HG02623 (cell line): ENCODE results near the gene TMA7B.
"Not testable (repeated sequence)": the region's sequence is repeated elsewhere in the genome, so short reads cannot be mapped to it uniquely, and the experiment has no call there.

Experiments
- ATAC-seq: cut with Tn5 transposase; IDR thresholded peaks from one replicate; pipeline ENCODE4 v1.9.1; 2021; ENCODE audit warnings: moderate library complexity; ENCODE audit not compliant: unreplicated experiment

The TMA7B gene

DNA sequence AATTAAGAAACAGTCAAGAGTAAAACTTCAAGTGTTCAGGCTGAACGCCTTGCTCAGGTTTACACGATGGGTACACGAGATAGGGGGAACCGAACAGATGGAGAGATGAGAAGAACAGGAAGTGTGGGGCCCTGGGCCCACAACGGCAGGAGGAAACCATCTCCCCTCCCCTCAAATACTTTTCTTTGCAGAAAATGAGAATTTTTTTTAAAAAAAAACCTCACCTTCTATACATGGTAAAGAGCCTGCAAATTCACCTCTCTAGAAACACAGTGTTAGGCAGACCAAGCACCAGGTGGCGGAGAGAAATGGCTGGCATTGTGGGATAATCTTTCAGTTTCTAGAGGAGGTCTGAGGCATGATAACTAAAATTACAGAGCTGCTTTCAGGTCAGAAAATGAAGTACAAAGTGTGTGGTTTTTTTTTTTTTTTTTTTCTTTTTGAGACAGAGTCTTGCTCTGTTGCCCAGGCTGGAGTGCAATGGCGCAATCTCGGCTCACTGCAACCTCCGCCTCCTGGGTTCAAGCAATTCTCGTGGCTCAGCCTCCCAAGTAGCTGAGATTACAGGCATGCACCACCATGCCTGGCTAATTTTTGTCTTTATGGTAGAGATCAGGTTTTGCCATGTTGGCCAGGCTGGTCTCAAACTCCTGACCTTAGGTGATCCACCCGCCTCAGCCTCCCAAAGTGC lies 8.4 kb upstream of the TMA7B start:
- ATAC-seq: not testable (repeated sequence)

DNA sequence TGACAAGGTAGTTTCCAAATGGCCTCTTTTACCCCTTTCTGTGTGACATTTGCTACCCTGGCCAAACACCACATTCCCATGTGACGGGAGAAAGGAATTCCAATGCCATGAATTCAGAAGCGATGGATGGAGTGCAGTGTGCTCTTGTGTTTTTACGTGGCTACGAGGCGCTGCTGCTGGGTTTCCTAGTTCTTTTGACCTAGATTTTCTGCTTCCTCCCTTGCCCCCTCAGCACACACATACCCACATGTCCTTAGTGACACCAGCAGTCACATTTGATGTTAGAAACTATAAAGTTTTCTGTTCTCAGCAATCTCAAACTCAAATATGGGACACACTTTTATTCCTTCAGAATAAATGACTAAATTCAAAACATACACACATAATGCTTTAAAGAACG lies 7.8 kb upstream of the TMA7B start:
- no peak for ATAC-seq

DNA sequence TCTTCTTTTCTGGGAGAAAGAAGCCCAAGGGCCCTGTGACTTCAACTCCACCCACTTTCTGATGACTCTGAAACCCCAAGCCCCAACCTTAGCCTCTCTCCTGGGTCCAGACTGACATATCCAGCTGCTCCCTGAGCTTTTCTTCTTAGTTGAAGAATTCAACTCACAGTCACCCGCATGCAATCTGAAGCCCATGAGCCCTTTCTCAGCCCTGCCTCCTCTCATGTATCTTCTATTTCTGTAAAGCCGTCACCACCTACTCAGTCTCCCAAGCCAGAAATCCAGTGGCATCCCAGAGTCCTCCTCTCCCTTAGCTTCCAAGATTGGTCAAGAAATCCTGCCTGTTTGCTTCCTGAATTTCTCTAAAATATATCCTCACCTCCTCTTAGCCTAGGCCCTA lies 7.1 kb upstream of the TMA7B start:
- no peak for ATAC-seq

DNA sequence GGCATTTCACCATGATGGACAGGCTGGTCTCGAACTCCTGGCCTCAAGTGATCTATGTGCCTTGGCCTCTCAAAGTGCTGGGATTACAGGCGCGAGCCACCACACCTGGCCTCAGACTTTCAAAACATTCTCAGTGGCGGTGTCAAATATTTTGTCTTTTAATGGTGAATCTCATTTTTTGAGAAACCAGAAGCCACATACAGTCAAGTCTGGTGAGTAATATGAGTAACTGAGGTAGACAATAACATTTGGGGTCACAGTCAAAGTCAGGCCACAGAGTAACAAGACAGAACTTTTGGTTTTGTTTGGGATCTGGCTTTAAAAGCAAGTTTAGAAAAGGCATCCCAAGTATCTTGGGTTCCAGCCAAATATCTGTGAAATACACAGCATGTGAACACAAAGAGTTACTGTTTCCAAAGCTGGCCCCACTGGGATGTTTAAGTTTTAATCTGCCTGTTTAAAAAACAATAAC lies 5.6 kb upstream of the TMA7B start:
- ATAC-seq: no peak

DNA sequence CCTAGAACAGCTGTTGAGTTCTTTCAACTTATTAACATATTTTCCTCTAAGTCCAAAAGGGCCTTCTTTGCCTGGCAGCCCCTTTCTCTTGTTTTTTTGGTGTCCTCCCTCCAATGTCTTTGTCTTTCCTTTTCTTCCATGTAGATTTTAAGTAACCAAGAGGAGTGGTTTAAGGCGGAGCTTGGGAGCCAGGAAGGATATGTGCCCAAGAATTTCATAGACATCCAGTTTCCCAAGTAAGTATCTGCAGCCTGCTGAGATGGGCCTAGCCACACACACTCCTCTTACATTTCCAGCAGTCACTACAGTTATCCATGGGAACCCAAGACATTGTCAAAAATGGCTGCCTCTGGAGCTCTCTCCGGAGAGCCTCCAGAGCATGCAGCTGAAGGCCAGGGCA lies 4.5 kb upstream of the TMA7B start:
- no peak for ATAC-seq

DNA sequence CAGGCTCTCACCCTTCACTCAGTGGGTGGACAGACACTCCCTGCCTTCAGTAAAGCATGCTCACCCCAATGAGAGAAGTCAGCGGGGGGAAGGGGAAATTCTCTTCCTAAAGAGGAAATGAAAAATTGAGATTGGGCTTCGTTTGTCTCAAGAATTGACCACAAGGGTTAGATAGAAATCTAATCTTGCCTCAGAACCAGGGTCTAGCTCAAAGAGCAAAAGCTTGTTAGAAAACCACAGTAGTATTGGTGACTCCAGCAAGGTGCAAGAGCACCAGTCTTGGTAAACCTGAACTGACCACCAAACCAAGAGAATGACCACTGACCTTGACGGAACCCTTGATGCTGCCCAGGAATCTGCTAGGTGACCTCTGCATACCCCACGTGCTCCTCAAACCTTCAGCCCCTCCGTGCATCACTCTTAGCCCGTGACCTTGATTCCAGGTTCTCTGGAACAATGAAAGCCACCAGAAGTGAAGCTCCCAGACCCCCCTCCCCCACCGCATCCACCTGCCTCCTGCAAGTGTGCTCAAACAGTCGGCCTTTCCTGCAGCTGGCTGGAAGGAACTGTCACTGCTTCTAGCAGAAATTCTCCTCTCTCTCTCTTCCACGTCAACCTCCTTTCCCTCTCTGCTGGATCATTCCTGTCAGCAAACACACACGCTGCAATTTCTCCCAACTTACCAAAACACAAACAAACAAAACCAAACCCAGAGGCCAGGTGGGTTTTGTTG lies 3.1 kb upstream of the TMA7B start:
- ATAC-seq: no peak

DNA sequence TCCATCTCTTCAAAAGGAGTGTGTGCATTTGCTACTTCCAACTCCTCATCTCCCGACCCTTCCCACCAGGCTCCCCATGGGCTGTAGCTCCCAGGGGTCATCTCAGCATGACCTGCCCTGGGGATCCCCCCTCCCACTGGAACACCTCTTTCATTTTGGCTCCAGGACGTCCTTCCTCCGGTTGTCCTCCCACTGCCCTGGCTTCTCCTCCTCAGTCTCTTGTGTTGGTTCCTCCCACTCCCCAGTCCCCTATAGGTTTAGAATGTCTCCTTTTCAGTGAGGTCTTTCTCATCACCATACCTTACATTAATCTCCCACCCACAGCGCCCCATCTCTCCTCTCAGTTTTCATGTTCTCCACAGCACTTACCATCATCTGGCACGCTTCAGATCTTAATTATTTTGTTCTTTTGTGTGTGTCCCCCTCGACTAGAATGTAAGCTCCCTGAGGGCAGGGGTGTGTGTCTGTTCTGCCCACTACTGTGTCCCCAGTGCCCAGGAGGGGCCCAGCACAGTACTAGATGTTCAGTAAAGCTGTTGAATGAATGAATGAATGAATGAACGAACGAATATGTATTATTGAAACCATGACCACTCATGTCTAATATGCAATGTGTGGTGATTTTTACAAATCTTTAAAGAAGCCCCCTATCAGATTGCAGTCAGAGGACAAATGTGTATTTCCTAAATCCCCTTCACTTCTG lies 2.0 kb upstream of the TMA7B start:
- ATAC-seq: no peak

DNA sequence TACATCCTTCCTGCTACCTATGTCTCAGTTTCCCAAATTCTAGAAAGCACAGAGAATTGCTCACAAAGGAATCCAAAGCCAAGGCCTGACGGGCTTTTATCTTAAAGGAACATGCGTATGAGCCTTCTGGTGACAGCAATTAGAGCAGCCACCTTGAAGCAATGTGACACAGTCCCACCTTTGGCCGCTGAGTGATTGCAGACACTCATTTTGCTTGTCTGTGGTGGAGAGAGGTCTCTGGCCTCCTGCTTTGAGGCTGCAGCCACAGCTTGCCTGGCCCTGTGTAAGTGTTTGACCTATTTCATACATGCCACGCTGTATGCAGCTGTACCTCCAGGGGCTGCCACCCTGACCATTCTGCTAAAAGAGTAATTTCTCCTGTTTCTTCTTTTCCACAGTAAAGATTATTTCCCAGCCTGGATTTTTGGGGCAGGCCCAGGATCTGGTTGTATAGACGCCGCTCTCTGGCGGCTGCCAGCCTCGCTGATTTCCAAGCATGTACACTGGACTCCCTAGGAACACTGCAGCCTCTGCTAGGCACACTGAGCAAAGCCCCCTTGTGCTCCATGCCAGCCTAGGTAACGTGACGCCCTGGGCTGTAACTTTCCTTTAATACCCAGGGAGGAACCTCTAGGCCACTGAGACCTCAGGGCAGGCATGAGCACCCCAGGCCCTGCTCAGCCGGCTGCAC lies 1.1 kb upstream of the TMA7B start:
- ATAC-seq: no peak

DNA sequence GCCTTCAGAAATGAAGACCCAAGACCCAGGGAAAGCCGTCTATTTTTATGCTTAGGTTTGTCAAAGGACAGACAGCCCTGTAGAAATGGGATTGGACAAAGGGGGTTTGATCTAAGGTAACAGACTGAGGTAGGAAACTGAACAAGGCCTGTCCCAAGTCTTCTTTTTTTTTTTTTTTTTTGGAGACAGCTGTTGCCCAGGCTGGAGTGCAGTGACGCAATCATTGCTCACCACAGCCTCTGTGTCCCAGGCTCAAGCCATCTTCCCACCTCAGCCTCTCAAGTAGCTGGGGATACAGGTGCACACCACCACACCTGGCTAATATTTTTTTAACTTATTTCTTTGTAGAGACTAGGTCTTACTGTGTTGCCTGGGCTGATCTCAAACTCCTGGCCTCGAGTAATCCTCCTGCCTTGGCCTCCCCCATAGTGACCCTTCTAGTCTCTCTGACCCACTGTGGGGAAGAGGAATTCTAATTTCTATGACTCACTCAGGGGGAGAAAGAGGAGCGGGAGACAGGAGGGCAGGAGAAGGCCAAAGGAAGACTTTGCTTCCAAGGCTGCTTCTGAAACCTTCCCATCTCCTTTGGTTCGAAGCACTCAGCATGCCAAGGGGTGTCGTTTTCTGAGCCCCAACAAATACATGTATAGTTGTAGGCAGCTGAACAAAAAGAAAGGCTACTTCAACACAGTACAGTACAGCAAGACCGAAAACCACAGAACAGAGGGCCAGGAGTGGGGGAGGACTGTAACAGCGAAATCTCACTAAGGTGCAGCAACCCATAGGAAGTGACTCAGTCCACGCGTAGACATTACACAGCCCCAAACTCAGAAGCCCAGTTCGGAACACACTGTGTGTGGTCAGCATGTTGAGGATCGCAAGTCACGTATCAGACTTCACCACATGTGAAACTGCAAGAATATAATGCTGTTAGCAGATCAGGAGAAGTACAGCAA lies 872 bp downstream of the TMA7B start:
- peak; percentile 71 for ATAC-seq

DNA sequence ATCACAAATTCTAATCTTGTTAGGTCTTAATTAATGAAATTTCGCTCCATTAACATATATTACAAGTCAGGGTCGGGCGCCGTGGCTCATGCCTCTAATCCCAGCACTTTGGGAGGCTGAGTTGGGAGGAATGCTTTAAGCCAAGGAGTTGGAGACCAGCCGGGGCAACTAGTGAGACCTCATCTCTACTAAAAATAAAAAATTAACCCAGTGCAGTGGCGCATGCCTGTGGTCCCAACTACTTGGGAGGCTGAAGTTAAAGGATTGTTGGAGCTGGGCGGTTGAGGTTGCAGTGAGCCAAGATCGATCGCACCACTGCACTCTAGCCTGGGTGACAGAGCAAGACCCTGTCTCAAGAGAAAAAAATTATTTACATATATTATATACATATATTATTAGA lies 1.9 kb downstream of the TMA7B start:
- no peak for ATAC-seq

DNA sequence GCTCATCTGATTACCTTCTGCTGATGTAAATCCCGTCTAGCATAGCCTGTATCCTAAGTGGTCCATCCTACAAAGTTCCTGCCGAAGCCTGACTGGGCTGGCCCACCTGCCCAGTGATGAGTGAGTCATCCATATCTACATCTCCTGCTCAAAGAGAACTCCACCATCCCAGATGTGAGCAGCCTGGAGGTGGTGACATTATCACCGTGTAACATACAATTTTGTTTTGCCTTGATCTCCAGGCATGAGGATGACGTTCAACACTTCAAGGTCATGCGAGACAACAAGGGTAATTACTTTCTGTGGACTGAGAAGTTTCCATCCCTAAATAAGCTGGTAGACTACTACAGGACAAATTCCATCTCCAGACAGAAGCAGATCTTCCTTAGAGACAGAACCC lies 5.6 kb downstream of the TMA7B start:
- ATAC-seq: no peak

DNA sequence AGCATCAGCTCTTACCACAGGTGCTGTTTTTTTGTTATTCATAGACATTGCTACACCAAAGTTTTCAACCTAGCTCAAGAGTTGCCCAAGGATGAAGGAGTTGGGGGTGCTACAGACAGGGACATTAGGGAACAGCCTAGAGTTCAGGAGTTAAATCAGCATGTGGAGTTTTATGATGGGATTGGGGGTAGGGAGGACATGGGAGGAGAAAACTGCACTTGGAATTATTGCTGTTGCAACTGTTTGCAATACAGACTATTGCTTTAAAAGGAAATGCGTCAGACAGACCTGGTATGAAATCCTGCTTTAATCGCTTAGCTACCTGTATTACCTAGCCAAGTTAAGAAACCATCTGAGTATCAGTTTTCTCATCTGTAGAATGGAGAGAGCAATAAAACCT lies 6.3 kb downstream of the TMA7B start:
- no peak for ATAC-seq

DNA sequence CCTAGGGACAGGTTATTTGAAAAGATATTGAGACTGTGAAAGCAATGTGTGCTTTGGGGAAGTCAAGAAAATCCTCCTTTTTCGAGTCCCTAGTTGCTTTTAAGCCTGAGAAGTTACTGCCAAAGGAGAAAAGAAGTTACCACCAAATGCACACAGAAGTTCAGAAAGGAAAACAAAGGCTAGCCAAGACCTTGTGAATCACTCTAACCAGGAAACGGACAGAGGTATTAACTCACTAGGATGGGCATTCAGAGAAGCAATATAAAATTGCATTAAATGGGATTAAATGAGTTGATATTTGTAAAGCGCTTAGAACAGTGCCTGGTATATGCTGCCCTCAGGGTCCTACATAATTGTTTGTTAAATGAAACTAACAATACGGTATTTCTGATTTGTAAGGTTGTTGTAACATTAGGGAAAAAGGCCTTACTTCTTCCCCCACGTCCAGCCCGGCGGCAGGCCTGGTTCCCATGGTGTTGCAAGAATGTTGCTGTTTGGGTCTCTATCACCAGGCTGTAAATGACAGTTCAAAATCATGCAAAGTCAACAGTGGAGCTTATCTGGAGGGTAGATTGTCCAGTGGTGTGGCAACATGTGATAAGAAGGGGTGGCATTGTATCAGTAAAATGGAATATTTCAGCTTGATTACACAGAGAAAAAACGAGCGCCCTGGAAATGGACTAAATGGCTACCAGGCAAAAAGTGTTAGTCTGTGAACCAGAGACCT lies 7.1 kb downstream of the TMA7B start:
- no peak for ATAC-seq

DNA sequence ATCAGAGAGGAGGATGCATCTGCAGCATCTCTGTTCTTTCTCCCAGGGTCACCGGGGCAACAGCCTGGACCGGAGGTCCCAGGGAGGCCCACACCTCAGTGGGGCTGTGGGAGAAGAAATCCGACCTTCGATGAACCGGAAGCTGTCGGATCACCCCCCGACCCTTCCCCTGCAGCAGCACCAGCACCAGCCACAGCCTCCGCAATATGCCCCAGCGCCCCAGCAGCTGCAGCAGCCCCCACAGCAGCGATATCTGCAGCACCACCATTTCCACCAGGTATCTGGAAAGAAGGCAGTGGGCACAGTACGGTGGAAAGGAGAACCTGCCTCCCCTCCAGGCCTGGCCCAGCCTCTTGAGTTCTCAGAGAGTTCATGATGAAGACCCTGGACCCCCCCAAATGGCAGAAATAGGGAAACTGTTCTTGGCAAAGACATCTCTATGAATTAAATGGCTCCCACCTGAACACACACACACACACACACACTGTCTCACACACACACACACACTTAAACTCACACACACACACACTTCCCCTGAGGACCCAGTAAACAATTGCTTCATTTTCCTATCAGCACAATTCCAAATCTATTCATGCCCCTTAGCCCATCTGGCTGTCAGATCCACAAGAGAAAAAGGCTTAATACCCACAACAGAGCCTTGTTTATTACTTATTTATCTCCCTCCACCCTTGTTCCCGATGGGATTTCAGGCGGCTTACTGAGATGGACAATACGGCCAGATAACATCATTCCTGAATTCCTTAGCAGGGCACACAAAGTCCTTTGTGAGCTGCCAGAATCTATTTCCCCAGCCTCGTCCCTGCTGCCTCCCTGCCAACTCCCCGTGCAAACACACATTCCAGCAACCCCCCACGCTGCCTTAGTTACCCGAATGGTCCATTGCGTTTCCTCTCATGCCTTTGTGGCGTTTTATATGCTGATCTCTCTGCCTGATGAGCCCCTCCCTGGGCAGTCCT lies 8.1 kb downstream of the TMA7B start:
- ATAC-seq: no peak

DNA sequence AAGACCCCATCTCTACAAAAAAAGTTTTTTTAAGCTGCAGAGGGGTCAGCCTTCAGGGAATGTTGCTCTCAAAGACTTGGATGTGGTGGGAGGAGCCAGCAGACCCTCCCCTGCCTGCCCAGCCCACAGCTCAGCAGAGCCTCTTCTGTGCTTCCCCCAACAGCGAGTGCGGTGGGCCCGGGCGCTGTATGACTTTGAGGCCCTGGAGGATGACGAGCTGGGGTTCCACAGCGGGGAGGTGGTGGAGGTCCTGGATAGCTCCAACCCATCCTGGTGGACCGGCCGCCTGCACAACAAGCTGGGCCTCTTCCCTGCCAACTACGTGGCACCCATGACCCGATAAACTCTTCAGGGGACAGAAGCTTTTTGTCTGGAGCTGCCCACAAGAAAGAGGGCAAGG lies 10.5 kb downstream of the TMA7B start:
- ATAC-seq: no peak

DNA sequence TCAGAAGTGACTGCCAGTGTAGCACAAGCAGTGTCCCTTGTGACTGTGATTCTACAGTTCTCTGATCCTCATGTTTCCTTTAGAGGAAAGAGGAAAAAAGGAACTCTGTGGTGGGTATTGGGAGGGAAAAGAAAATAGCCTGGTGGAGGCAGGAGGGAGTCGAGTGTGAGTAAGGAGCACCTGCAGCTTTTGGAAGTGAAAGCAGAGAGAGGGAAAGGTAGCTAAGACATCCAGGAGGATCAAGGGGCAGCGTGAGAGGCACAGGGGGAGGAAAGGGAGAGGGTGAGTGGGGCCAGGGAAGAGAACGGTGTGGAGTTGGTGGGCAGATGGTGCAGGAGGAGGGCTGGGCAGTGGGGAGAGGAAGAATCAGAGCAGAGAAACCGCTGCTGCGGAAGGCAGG lies 12.4 kb downstream of the TMA7B start:
- no peak for ATAC-seq

DNA sequence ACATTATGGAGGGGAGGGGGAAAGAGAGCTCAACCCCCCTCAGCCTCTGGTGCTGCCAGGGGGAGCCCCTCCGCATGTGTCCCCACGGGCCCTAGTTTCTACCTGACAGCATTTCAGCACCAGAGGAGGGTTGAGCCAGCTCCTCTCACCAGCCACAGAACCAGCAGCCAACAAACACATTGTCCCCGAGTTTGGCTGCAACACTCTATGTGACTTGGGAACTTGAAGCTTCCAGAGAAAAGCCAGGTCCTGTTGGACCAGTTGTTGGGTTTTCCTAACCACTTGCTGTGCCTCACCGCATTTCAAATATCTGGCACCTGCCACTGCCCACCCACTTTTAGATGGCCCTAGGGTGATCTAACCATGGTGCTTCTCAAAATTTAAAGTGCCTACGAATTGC lies 13.5 kb downstream of the TMA7B start:
- no peak for ATAC-seq

DNA sequence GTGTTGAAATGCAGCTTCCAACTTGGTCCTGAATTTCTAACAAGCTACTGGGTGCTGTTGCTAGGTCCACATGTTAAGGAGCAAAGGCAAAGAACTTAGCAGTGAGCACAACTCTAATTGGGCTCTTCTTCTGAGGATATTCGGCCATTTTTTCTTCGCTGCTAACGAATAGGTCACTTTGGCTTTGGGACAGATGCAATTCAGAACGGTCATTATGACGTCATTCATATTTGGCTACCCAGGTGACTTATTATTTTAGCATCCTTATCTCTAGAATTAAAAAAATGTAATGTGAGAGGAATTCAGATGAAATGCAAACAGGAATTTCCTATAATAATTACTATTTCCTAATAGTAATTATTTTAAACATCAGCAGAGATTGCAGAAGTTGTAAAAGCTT lies 13.9 kb downstream of the TMA7B start:
- ATAC-seq: no peak

DNA sequence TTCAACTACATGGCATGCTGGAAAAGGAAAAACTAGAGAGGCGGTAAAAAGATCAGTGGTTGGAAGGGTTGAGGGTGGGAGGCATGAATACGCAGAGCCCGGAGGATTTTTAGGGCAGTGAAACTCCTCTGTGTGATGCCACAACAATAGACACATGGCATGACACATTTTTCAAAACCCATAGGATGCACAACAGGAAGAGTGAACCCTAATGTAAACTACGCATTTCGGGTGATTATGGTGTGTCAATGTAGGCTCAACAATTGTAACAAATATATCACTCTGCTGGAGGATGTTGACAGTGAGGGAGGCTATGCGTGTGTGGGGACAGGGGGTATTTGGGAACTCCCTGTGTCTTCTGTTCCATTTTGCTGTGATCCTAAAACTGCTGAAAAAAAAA lies 18.9 kb downstream of the TMA7B start:
- ATAC-seq: no peak
